ENCODE data around the gene CHURC1. TPM values are rescaled to one million over a fixed set of nuclear protein-coding genes. Genes with fewer than 3 reads are reported as not detected.

CHURC1 gene
- total RNA-seq, 1 donor from 2014 or later = 69.6 TPM

DNA sequence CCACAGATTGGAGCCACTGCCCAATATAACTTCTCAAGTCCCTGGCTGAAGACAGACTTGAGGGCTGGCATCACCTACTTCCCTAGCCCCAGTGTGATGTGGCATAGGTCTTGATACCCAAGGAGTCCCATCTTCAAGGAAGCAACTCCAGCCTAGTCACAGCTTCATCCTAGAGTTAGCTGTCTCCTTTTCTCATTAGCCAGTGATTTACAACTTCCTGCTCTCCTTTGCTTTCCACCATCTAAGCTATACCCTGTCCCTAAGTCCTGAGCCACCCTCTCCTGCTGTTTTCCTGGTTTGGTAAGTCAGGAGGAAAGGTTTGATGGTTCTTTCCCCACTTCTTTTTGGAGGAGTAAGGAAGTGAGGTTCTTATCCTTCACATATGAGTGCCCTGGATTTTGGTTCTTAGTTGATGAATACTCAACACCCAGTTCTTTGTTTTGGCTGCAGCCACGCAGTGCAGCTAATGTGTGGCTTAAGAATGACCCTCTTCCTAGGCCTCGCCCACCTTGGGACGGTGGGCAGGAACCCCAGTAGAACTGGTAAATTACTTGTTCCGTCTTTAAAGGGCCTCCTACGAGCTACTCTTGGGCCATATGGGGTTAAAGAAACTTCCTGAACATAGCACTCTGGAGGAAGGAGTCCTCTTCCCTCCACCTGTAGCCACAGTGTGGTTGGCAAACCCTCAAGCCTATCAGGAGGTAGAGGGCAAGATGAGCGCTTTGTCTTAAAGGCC is 32.2 kb downstream of the CHURC1 start:
- intact Hi-C loops (cut with micrococcal nuclease) = no loop called here
- H3K27me3 Mint-ChIP-seq = no peaks in the 10 kb centered on the region
- H3K9me3 Mint-ChIP-seq = no peaks in the 10 kb centered on the region
- CTCF ChIA-PET = interaction anchor here (1.2 kb wide), 1 partner anchor 9 kb away, joined by 3 read pairs; no protein-coding TSS in a partner anchor
- POLR2A ChIA-PET = no interaction called here
- peaks cover 34% of the 10 kb centered on the region for H3K36me3 Mint-ChIP-seq (ENCODE audit: low read depth)
- DNase-seq (no peak), ATAC-seq (ENCODE audit: low read depth) (no peak)
- H3K4me1 Mint-ChIP-seq = peaks cover 15% of the 10 kb centered on the region
- no peak overlapping the region for H3K4me3 Mint-ChIP-seq
- H3K27ac Mint-ChIP-seq = no peak overlapping the region
- no peak for TF ChIP-seq CTCF (IDR thresholded peaks at IDR 0.05)

DNA sequence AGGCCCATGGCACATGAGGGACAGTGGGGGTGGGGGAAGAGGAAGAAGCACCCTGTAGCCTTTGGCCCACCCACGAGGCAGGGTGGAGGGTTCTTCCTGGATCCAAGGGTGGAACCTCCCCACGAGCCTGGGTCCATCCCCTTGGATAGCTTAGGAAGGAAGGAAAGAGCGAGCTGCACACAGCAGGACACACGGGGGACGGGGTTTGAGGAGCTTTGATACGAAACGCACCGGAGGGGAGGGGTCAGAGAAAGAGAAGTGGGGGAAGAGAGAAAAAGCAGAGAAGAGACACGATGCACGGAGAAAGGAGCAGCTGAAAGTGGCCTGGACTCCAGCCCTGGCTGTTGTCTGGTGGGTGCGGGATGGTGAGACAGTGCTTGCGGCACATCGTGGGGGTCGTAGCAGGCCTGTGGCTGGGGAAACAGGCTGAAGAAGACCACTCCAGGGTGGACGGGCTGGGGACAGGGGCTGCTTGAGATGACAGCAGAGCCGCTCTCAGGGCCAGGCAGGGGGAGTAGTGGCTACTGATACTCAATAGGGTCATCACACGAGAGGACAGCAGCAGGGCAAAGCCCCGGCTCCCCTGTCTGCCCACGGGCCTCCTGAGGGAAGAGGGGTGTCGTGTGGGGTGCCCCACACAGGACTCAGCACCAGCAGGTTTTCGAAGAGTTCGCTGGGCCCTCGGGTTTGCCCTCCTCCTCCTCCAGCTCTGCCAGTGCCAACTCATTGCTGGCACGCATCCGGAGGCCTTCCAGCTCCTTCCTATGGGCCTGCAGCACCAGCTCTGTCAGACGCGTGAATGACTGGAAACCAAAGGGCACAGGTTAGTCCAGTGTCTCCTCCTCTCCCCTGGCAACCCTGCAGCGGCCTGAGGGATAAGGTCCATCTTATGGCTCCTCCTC is 33.7 kb downstream of the CHURC1 start:
- Mint-ChIP-seq H3K4me1 (peaks cover 25% of the 10 kb centered on the region), H3K27me3 (no peaks in the 10 kb centered on the region), H3K27ac (no peak overlapping the region), H3K9me3 (no peaks in the 10 kb centered on the region), H3K4me3 (no peak overlapping the region), H3K36me3 (ENCODE audit: low read depth) (peaks cover 27% of the 10 kb centered on the region)
- ChIA-PET POLR2A (no interaction called here), CTCF (interaction anchor here (1.2 kb wide), 1 partner anchor 11 kb away, joined by 3 read pairs; no protein-coding TSS in a partner anchor)
- intact Hi-C loops (cut with micrococcal nuclease) = no loop called here
- TF ChIP-seq CTCF (IDR thresholded peaks at IDR 0.05) = no peak
- DNase-seq (no peak), ATAC-seq (ENCODE audit: low read depth) (no peak)

DNA sequence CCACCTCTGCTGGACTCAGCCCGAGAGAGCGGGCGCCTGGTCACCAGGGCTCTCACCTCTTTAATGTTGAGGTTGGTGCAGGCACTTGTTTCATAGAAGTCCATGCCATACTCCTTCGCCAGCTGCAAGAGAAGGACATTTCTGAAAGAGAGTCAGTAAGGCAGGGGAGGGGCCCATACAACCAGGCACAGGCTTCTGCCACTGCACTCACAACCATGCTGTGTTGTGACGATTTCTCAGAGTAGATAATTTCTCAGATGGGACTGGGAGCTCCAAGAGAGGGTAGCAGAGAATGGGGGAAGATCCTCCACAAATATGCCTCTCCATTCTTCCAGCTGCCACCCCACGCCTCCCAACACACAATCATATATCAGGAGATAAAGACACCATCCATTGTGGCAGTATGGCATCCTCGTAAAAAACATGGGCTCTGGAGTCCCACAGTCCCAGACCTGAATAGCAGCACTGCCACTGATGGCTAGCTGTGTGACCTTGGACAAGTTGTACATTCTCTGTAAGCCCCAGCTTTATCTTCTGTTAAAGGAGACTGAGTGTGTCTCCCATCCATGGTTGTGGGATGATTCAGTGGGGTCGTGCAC is 34.5 kb downstream of the CHURC1 start:
- ChIA-PET POLR2A (interaction anchor here (0.5 to 0.7 kb wide), 2 partner anchors 45 to 271 kb away, joined by 7 to 8 read pairs; no protein-coding TSS in a partner anchor), CTCF (no interaction called here)
- peaks cover 20% of the 10 kb centered on the region for H3K4me1 Mint-ChIP-seq
- no peak for DNase-seq
- H3K9me3 Mint-ChIP-seq = no peaks in the 10 kb centered on the region
- H3K36me3 Mint-ChIP-seq (ENCODE audit: low read depth) = peaks cover 25% of the 10 kb centered on the region
- no peak for ATAC-seq (ENCODE audit: low read depth)
- intact Hi-C loops (cut with micrococcal nuclease) = no loop called here
- TF ChIP-seq CTCF (IDR thresholded peaks at IDR 0.05) = no peak
- no peaks in the 10 kb centered on the region for H3K27me3 Mint-ChIP-seq
- H3K4me3 Mint-ChIP-seq = no peak overlapping the region
- H3K27ac Mint-ChIP-seq = no peak overlapping the region

GRCh38 chr14:64950889-64951288 is 36.6 kb downstream of the CHURC1 start:
- DNase-seq (no peak), ATAC-seq (ENCODE audit: low read depth) (no peak)
- Mint-ChIP-seq H3K27me3 (no peaks in the 10 kb centered on the region), H3K4me3 (no peak overlapping the region), H3K36me3 (ENCODE audit: low read depth) (peaks cover 8% of the 10 kb centered on the region), H3K9me3 (no peaks in the 10 kb centered on the region), H3K27ac (no peak overlapping the region), H3K4me1 (peaks cover 11% of the 10 kb centered on the region)
- POLR2A ChIA-PET = interaction anchor here (0.6 kb wide), 1 partner anchor 38 kb away, joined by 5 read pairs; no protein-coding TSS in a partner anchor
- CTCF ChIA-PET = no interaction called here
- intact Hi-C loops (cut with micrococcal nuclease) = no loop called here
- TF ChIP-seq CTCF (IDR thresholded peaks at IDR 0.05) = no peak
